ENCODE measurements around the gene C5orf47. TPM values are rescaled to one million over a fixed set of nuclear protein-coding genes. Genes with fewer than 3 reads are reported as not detected.

Gene C5orf47
- total RNA-seq, 2 donors from 2014 or later = not detected

DNA sequence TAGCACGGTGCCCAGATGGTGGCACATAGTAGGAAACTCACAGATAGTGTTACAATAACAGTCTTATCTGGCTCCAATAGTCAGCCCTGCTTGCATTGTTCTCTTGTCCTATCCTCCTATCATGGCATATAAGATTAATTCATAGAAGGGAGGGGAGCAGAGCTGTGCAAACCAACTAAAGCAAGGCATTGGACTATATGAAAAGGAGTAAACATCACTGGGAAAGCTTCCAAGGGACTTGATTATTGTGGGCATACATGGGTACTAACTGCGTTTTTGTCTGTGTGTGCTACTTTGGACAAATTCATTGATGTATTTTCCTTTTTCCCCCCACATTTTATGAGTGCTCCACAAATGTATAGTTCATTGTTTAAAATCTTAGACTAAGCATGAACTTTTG lies 43.8 kb upstream of the C5orf47 start:
- DNase-seq = no peak
- Histone ChIP-seq H3K27me3 (no peaks in the 10 kb centered on the region), H3K9me3 (no peaks in the 10 kb centered on the region), H3K4me3 (no peak overlapping the region), H3K27ac (no peak overlapping the region), H3K9ac (ENCODE audit: low read depth in 2 of 2, low read length in 2 of 2) (no peak overlapping the region), H3K4me1 (no peaks in the 10 kb centered on the region), H3K36me3 (peaks cover 6% of the 10 kb centered on the region)
- TF ChIP-seq, protein P1, sequence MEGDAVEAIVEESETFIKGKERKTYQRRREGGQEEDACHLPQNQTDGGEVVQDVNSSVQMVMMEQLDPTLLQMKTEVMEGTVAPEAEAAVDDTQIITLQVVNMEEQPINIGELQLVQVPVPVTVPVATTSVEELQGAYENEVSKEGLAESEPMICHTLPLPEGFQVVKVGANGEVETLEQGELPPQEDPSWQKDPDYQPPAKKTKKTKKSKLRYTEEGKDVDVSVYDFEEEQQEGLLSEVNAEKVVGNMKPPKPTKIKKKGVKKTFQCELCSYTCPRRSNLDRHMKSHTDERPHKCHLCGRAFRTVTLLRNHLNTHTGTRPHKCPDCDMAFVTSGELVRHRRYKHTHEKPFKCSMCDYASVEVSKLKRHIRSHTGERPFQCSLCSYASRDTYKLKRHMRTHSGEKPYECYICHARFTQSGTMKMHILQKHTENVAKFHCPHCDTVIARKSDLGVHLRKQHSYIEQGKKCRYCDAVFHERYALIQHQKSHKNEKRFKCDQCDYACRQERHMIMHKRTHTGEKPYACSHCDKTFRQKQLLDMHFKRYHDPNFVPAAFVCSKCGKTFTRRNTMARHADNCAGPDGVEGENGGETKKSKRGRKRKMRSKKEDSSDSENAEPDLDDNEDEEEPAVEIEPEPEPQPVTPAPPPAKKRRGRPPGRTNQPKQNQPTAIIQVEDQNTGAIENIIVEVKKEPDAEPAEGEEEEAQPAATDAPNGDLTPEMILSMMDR (IDR thresholded peaks at IDR 0.05) = no peak
- intact Hi-C loops (cut with DNase I) = no loop called here

DNA sequence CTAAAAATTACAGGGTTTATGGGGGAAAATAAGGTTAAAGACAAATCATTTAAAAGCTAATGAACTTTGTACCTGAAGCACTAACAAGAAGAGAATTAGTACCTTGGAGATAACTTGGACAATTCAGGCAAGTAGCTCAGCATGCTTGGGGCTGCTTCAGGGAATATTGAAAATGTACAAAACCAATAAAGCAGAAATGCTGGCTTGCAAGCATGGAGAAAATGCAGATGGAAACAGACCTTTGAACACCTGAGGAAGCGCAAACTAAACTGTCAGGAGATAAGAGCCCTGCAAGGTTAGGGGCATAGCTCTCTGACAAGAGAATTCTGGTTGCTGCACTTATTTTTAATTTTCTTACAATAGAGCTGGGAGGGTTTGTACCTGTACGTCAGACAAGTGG lies 42.6 kb upstream of the C5orf47 start:
- no peak for DNase-seq
- no peaks in the 10 kb centered on the region for H3K9me3 ChIP-seq
- intact Hi-C loops (cut with DNase I) = no loop called here
- no peak overlapping the region for H3K4me3 ChIP-seq
- no peak overlapping the region for H3K27ac ChIP-seq
- no peaks in the 10 kb centered on the region for H3K27me3 ChIP-seq
- no peaks in the 10 kb centered on the region for H3K4me1 ChIP-seq
- H3K36me3 ChIP-seq = peaks cover 6% of the 10 kb centered on the region
- H3K9ac ChIP-seq (ENCODE audit: low read depth in 2 of 2, low read length in 2 of 2) = no peak overlapping the region
- TF ChIP-seq, protein P1 (IDR thresholded peaks at IDR 0.05) = no peak

DNA sequence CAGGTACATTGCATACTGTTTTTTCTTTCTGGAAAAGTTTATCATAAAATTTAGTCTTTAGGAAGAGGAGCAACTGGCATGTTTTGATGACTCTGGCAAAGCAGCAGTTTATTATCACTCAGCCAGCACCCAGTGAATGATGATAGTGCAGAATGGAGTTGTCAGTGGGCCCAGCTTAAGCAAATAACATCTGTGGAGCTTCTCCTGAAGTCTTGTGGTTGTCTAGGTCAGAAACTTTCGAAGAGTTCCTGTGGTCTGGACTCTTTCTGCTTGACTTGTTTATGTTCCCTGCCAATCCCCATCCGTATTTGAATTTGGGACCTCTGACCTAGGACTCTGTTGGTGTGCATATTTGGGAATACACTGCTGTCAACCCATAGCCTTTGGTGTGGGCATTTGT lies 38.1 kb upstream of the C5orf47 start:
- no peak overlapping the region for H3K27ac ChIP-seq
- H3K4me3 ChIP-seq = no peak overlapping the region
- H3K27me3 ChIP-seq = no peaks in the 10 kb centered on the region
- H3K36me3 ChIP-seq = no peaks in the 10 kb centered on the region
- H3K4me1 ChIP-seq = no peaks in the 10 kb centered on the region
- intact Hi-C loops (cut with DNase I) = no loop called here
- no peaks in the 10 kb centered on the region for H3K9me3 ChIP-seq
- H3K9ac ChIP-seq (ENCODE audit: low read depth in 2 of 2, low read length in 2 of 2) = no peak overlapping the region
- TF ChIP-seq, protein P1 (IDR thresholded peaks at IDR 0.05) = no peak
- DNase-seq = no peak

DNA sequence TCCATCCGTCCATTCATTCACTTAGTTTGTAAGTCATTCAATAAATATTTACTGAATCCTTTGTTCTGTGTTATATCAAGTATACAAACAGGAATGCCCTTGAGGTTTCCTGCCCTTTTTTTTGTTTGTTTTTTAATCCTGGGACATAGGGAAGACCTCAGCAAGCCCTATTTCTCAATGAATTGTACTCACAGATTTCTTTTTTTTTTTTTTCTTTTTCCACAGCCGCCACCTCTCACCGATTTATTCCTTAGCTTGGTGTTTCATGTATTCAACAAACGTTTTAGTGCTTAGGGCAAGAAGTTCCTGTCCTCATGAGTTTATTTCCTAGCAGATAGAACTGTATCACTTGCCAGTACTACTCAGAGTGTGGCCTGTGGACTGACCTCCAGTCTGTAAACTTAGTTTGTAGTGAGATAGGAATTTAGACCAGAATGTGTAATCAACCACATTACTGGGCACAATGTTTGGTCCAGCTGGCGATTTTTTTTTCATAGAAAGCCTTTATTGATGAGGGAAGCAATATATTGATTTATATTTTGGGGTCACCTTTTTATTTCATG lies 35.4 kb upstream of the C5orf47 start:
- TF ChIP-seq, protein P1 (IDR thresholded peaks at IDR 0.05) = no peak
- no peak overlapping the region for H3K27ac ChIP-seq
- intact Hi-C loops (cut with DNase I) = no loop called here
- H3K36me3 ChIP-seq = no peaks in the 10 kb centered on the region
- no peak overlapping the region for H3K4me3 ChIP-seq
- no peaks in the 10 kb centered on the region for H3K9me3 ChIP-seq
- H3K9ac ChIP-seq (ENCODE audit: low read depth in 2 of 2, low read length in 2 of 2) = no peak overlapping the region
- H3K4me1 ChIP-seq = no peaks in the 10 kb centered on the region
- no peaks in the 10 kb centered on the region for H3K27me3 ChIP-seq
- no peak for DNase-seq

DNA sequence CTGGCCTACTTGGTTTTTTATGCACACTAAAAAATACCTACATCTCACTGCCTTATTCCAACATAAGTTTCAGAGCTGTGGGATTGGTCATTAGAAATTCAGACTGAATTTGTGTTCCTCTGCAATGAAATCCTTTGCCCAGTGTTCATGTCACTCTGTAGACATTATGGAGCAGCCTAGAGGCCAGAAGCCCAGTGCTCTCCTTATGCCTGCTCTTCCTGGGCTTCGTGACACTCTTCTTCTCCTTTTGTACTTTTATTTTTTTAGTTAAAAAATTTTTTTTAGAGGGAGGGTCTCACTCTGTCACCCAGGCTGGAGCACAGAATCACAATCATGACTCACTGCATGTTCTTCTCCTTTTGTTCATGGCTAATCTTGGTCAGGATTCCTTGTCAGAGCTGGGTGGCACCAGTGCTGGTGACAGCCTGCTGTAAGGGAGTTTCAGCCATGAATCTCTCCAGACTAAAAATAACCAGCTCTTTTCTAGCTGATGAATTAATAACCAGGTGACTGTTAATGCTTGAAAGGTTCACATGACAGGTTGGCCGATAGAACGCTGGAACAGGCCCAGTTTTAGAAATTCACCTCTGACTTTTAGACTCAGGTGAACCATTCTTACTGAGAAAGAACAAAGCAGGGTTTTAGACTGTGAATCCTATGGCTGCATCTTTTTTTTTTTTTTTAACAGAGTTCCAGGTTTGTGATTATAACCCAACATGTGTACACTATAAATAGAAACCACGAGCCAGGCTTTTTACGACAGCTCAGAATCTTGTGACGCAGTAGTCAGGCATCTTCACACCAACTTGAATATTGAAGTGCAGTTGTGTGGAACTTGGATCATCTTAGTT lies 34.1 kb upstream of the C5orf47 start:
- H3K9me3 ChIP-seq = no peaks in the 10 kb centered on the region
- DNase-seq = no peak
- no peak overlapping the region for H3K9ac ChIP-seq (ENCODE audit: low read depth in 2 of 2, low read length in 2 of 2)
- no peaks in the 10 kb centered on the region for H3K36me3 ChIP-seq
- H3K4me1 ChIP-seq = no peaks in the 10 kb centered on the region
- H3K4me3 ChIP-seq = no peak overlapping the region
- intact Hi-C loops (cut with DNase I) = no loop called here
- no peaks in the 10 kb centered on the region for H3K27me3 ChIP-seq
- no peak overlapping the region for H3K27ac ChIP-seq
- TF ChIP-seq, protein P1 (IDR thresholded peaks at IDR 0.05) = no peak
